Liver (tissue), 9 donors: ENCODE data around the gene ERI3. TPM values are rescaled to one million over a fixed set of nuclear protein-coding genes. Genes with fewer than 3 reads are reported as not detected.

ENCODE experiments used
- DNase-seq: peaks from one replicate; pipeline ENCODE4 v3.0.0-alpha.2; 2017; ENCODE audit warnings: low spot score
- H3K27ac ChIP-seq, 2 donors: one replicate each; pipeline ENCODE4 v1.7.0; 2013; ENCODE audit warnings: inconsistent platforms in 2 of 2, low read length in 2 of 2, control low read depth in 1 of 2, low read depth in 1 of 2, mild to moderate bottlenecking in 1 of 2
- H3K27me3 ChIP-seq, 4 donors: one replicate each; pipeline versions ENCODE4 v1.6.1 to v1.7.0; 2013; ENCODE audit warnings: low read length in 3 of 4, inconsistent platforms in 1 of 4, mild to moderate bottlenecking in 1 of 4, moderate library complexity in 1 of 4; ENCODE audit not compliant: control insufficient read depth in 4 of 4, insufficient read depth in 4 of 4
- H3K36me3 ChIP-seq, 4 donors: one replicate each; pipeline versions ENCODE4 v1.6.1 to v1.7.0; 2013; ENCODE audit warnings: low read length in 3 of 4, mild to moderate bottlenecking in 3 of 4, low read depth in 1 of 4, moderate library complexity in 1 of 4; ENCODE audit not compliant: control insufficient read depth in 4 of 4, insufficient read depth in 3 of 4
- H3K4me1 ChIP-seq, 4 donors: one replicate each; pipeline versions ENCODE4 v1.6.1 to v1.7.0; 2013; ENCODE audit warnings: low read length in 3 of 4, mild to moderate bottlenecking in 3 of 4, moderate library complexity in 1 of 4; ENCODE audit not compliant: control insufficient read depth in 4 of 4, insufficient read depth in 4 of 4
- H3K4me3 ChIP-seq, 3 donors: one replicate each; pipeline versions ENCODE4 v1.6.1 to v1.7.0; 2013; ENCODE audit warnings: low read length in 3 of 3, control low read depth in 1 of 3, low read depth in 1 of 3, mild to moderate bottlenecking in 1 of 3
- H3K9ac ChIP-seq, 2 donors: one replicate each; pipeline ENCODE4 v1.7.0; 2013; ENCODE audit warnings: low read length in 2 of 2, mild to moderate bottlenecking in 2 of 2, moderate library complexity in 2 of 2, control low read depth in 1 of 2, low read depth in 1 of 2
- H3K9me3 ChIP-seq, 4 donors: one replicate each; pipeline versions ENCODE4 v1.6.1 to v1.7.0; 2013; ENCODE audit warnings: low read length in 3 of 4; ENCODE audit not compliant: control insufficient read depth in 4 of 4
- CTCF ChIP-seq: fragments of 150-350 bp; IDR thresholded peaks from 2 replicates; pipeline ENCODE4 v1.5.1; 2017; ENCODE audit warnings: improper control_type of control experiment, low read depth, low read length; ENCODE audit not compliant: missing input control
- FOXA2 ChIP-seq: IDR thresholded peaks from 2 replicates; pipeline ENCODE4 v1.6.1; 2016; ENCODE audit warnings: antibody characterized with exemption
- GABPA ChIP-seq, 2 donors: IDR thresholded peaks in 1 of 2; conservative IDR thresholded peaks in 1 of 2; 2 replicates each; pipeline ENCODE4 v1.6.1; 2016; ENCODE audit warnings: antibody characterized with exemption in 2 of 2, mild to moderate bottlenecking in 1 of 2, moderate library complexity in 1 of 2
- MAX ChIP-seq: IDR thresholded peaks from 2 replicates; pipeline ENCODE4 v1.6.1; 2016; ENCODE audit warnings: antibody characterized with exemption
- NR2F2 ChIP-seq: IDR thresholded peaks from 2 replicates; pipeline ENCODE4 v1.6.1; 2016; ENCODE audit warnings: antibody characterized with exemption
- REST ChIP-seq: IDR thresholded peaks from 2 replicates; pipeline ENCODE4 v1.6.1; 2016; ENCODE audit warnings: antibody characterized with exemption, mild to moderate bottlenecking
- SP1 ChIP-seq: IDR thresholded peaks from 2 replicates; pipeline ENCODE4 v1.6.1; 2018; ENCODE audit warnings: antibody characterized with exemption, mild to moderate bottlenecking
- YY1 ChIP-seq: IDR thresholded peaks from 2 replicates; pipeline ENCODE4 v1.6.1; 2016; ENCODE audit warnings: antibody characterized with exemption, mild to moderate bottlenecking
- WGBS: extraction: QIAGEN DNeasy Blood & Tissue Kit; methylation state at CpG from one replicate; pipeline ENCODE4 v1.1.7; 2013; 5-methylcytosine and 5-hydroxymethylcytosine counted together
- polyA plus RNA-seq, 2 donors: library from polyadenylated mRNA; stranded (reverse) in 1 of 2; unstranded in 1 of 2; fragments of 200-250 nt in 1 of 2; fragments of >200 nt in 1 of 2; fragmentation: Nextera tagmentation in 1 of 2; extraction: Ambion mirVana in 1 of 2; gene quantifications; one replicate each; pipeline versions ENCODE4 v1.2.1 to v1.2.3, GENCODE V29; 2013 to 2015
- total RNA-seq, 2 donors: library from RNA; depleted of rRNA; stranded (reverse); fragments of >200 nt; gene quantifications; one replicate each; pipeline ENCODE4 v1.2.3, GENCODE V29; 2014
- donor health status: healthy.
- donor health status: healthy.
- donor health status: healthy.
- donor health status: healthy.
- donor health status: healthy.

ERI3 gene
- total and polyA plus RNA-seq, 4 donors: 15.7 to 23.8 (median 21.3) TPM

GRCh38 chr1:44375547-44375946 is 20.5 kb upstream of the ERI3 start:
- no peak for DNase-seq
- Histone ChIP-seq H3K4me3 (no peak overlapping the region), H3K36me3 (no peaks in the 10 kb centered on the region), H3K27ac (no peak overlapping the region), H3K9me3 (no peaks in the 10 kb centered on the region), H3K4me1 (no peaks in the 10 kb centered on the region), H3K9ac (no peak overlapping the region), H3K27me3 (no peaks in the 10 kb centered on the region)
- WGBS: 95% methylated on average over 6 of the region's 6 CpGs
- no peak for TF ChIP-seq MAX

- Histone ChIP-seq H3K36me3 (no peaks in the 10 kb centered on the region), H3K4me1 (no peaks in the 10 kb centered on the region), H3K9ac (no peak overlapping the region), H3K27ac (no peak overlapping the region), H3K9me3 (no peaks in the 10 kb centered on the region), H3K4me3 (no peak overlapping the region), H3K27me3 (no peaks in the 10 kb centered on the region)
- DNase-seq: no peak
- no peak for TF ChIP-seq FOXA2
- TF ChIP-seq NR2F2: no peak
- no peak for TF ChIP-seq YY1
- no peak for TF ChIP-seq CTCF
- no peak for TF ChIP-seq REST
Observed at GRCh38 chr1:44371206-44371605, 16.1 kb upstream of the ERI3 start.

GRCh38 chr1:44368471-44369151 is 13.6 kb upstream of the ERI3 start:
- H3K36me3 ChIP-seq: no peaks in the 10 kb centered on the region
- H3K9me3 ChIP-seq: no peaks in the 10 kb centered on the region
- WGBS: 89% methylated on average over 12 of the region's 12 CpGs
- H3K4me1 ChIP-seq: no peaks in the 10 kb centered on the region
- DNase-seq: no peak
- no peak overlapping the region for H3K4me3 ChIP-seq
- no peaks in the 10 kb centered on the region for H3K27me3 ChIP-seq
- no peak overlapping the region for H3K9ac ChIP-seq
- no peak for TF ChIP-seq MAX
- no peak for TF ChIP-seq GABPA (IDR thresholded peaks at IDR 0.05 in 1 of 2, conservative IDR thresholded peaks at IDR 0.05 in 1 of 2)
- no peak for TF ChIP-seq SP1
- H3K27ac ChIP-seq: no peak overlapping the region
